Measurements from ENCODE around the gene DSCAM.
"Not testable (repeated sequence)": the region's sequence is repeated elsewhere in the genome, so short reads cannot be mapped to it uniquely, and the experiment has no call there.

Gene DSCAM, protein sequence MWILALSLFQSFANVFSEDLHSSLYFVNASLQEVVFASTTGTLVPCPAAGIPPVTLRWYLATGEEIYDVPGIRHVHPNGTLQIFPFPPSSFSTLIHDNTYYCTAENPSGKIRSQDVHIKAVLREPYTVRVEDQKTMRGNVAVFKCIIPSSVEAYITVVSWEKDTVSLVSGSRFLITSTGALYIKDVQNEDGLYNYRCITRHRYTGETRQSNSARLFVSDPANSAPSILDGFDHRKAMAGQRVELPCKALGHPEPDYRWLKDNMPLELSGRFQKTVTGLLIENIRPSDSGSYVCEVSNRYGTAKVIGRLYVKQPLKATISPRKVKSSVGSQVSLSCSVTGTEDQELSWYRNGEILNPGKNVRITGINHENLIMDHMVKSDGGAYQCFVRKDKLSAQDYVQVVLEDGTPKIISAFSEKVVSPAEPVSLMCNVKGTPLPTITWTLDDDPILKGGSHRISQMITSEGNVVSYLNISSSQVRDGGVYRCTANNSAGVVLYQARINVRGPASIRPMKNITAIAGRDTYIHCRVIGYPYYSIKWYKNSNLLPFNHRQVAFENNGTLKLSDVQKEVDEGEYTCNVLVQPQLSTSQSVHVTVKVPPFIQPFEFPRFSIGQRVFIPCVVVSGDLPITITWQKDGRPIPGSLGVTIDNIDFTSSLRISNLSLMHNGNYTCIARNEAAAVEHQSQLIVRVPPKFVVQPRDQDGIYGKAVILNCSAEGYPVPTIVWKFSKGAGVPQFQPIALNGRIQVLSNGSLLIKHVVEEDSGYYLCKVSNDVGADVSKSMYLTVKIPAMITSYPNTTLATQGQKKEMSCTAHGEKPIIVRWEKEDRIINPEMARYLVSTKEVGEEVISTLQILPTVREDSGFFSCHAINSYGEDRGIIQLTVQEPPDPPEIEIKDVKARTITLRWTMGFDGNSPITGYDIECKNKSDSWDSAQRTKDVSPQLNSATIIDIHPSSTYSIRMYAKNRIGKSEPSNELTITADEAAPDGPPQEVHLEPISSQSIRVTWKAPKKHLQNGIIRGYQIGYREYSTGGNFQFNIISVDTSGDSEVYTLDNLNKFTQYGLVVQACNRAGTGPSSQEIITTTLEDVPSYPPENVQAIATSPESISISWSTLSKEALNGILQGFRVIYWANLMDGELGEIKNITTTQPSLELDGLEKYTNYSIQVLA (N-terminal part only)

DNA sequence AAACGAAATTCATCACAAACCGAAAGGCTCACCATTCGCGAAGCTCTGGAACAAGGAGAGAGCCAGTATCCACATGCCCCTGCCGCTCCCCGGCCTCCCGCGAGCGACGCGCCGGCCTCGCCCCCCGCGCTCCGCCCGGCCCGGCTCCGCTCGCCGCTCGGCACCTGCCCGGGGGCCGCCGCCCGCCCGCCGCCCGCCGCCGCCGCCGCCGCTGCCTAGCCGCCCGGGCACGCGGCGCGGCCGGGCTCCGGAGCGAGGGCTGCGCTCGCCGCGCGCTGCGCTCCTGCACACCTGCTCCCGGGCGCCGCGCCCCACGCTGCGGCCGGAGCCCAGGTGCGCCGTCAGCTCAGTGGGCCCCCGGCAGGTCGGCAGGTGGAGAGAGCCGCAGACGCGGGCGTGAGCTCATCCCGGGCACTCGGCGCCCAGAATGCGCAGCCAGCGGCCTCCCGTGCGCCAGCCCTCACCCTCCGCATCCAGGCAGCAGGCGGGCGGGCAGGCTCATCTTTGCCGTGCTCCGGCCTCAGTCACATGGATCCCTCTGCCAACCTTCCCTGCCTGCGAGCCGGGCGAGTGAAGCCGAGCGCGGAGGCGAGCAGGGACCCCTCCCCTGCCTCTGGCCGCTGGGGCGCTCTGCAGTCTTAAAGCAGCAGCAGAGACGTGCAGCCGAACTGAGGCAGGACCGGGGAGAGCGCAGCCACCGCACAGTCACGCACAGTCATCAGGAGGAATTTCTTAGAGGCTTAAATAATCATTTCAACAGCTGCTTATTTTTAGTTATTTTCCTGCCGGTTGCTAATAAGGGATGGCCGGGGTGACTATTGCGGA is at the start of gene DSCAM:
Gene DSCAM, minus strand, starts transcription at position 572 of the 825 bp plus-strand sequence. Its CDS starts 497 bp downstream, at position 75.
- Histone ChIP-seq H3K9me3 (ENCODE audit: control insufficient read depth, insufficient read depth, low read length) (no peaks in the 10 kb centered on the region), H3K27me3 (ENCODE audit: control insufficient read depth, insufficient read depth, low read length) (peaks cover 58% of the 10 kb centered on the region), H3K4me3 (ENCODE audit: low read depth, low read length) (peak within 1 kb of the TSS; percentile 53), H3K36me3 (ENCODE audit: control insufficient read depth, insufficient read depth, low read length) (no peaks in the 10 kb centered on the region), H3K4me1 (ENCODE audit: control insufficient read depth, insufficient read depth, low read length) (peaks cover 3% of the 10 kb centered on the region), H3K9ac (ENCODE audit: low read depth, low read length) (no peak within 1 kb of the TSS)

DNA sequence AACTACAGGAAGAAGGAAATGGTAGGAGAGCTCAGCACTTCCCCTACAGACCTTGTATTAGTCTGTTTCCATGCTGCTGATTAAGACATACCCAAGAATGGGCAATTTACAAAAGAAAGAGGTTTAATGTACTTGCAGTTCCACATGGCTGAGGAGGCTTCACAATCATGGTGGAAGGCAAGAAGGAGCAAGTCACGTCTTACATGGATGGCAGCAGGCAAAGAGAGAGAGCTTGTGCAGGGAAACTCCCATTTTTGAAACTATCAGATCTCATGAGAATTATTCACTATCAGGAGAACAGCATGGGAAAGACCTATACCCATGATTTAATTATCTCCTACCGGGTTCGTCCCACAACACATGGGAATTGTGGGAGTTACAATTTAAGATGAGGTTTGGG is 48.7 kb upstream of the DSCAM start:
- not testable (repeated sequence) for H3K27me3 ChIP-seq (ENCODE audit: control insufficient read depth, insufficient read depth, low read length); H3K9me3 ChIP-seq (ENCODE audit: control insufficient read depth, insufficient read depth, low read length); H3K4me1 ChIP-seq (ENCODE audit: control insufficient read depth, insufficient read depth, low read length); H3K9ac ChIP-seq (ENCODE audit: low read depth, low read length); H3K36me3 ChIP-seq (ENCODE audit: control insufficient read depth, insufficient read depth, low read length); H3K4me3 ChIP-seq (ENCODE audit: low read depth, low read length)

DNA sequence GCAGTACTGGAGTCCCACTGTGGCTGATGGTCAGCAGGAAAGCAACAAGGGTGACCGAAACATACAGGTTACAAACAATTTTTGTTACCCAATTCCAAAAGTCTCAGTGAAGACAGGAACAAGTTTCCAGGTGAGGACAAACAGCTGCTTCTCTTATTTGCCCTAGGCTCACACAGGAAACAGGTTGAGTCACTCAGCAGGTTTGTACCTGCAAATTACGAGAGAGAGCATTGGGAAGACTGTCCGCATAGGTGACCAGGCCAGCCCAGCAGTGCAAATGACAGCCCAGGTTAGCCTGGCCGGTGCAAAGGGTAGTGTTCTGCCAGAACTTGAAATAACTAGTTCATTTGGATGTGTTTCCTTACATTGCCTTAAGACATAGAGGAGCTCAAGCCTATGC is 40.0 kb upstream of the DSCAM start:
- H3K27me3 ChIP-seq (ENCODE audit: control insufficient read depth, insufficient read depth, low read length) = no peaks in the 10 kb centered on the region
- H3K9ac ChIP-seq (ENCODE audit: low read depth, low read length) = no peak overlapping the region
- no peaks in the 10 kb centered on the region for H3K9me3 ChIP-seq (ENCODE audit: control insufficient read depth, insufficient read depth, low read length)
- no peaks in the 10 kb centered on the region for H3K36me3 ChIP-seq (ENCODE audit: control insufficient read depth, insufficient read depth, low read length)
- no peak overlapping the region for H3K4me3 ChIP-seq (ENCODE audit: low read depth, low read length)
- no peaks in the 10 kb centered on the region for H3K4me1 ChIP-seq (ENCODE audit: control insufficient read depth, insufficient read depth, low read length)

DNA sequence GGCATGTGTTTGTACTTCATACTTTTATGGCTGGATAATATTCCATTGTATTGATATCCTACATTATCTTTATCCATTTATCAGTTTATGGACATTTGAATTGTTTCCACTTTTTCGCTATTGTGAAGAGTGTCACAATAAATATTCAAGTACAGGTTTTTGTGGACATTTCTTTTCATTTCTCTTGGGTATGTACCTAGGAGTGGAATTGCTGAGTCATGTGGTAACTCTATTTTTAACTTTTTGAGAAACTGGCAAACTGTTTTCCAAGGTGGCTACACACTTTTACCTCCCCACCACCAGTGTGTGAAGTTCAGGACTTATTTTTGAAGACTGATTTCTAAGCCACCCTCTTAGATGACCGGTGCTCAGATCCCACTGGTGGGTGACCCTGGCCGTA is 39.0 kb upstream of the DSCAM start:
- H3K9ac ChIP-seq (ENCODE audit: low read depth, low read length) = no peak overlapping the region
- no peaks in the 10 kb centered on the region for H3K9me3 ChIP-seq (ENCODE audit: control insufficient read depth, insufficient read depth, low read length)
- no peaks in the 10 kb centered on the region for H3K36me3 ChIP-seq (ENCODE audit: control insufficient read depth, insufficient read depth, low read length)
- H3K4me1 ChIP-seq (ENCODE audit: control insufficient read depth, insufficient read depth, low read length) = no peaks in the 10 kb centered on the region
- H3K27me3 ChIP-seq (ENCODE audit: control insufficient read depth, insufficient read depth, low read length) = no peaks in the 10 kb centered on the region
- H3K4me3 ChIP-seq (ENCODE audit: low read depth, low read length) = no peak overlapping the region

DNA sequence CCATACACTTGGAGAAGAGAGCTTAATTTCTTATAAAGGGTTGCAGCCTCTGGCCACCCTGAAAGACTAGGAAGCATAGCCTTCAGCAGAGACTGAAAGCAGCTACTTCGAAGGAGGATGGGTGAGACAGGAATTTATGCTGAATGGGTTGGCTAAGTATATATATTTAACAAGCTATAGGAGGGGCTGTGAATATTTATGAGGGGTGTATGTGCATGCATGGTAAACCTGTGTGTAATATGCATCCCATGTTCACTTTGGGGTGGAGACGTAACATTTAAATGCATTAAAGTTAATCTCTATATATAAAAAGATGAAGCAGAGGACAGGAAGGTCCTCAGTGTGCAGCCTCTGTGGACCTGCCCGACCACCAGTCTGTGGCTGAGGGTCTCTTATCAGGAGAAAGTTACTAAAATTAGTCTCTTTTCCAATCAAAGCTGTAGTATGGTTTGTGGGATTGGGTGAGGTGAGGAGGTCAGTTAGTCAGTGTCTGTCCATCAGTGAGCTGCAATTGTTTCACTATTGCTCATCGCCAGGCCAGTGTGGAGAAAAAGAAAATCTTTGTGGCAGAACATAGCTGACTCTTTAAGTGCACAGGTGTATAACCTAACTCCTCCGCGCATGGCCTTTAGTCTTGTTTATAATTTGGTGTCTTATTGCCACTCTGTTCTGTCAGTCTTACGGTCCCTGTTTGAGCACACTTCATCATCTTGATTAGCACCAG is 35.4 kb upstream of the DSCAM start:
- Histone ChIP-seq H3K4me1 (ENCODE audit: control insufficient read depth, insufficient read depth, low read length) (no peaks in the 10 kb centered on the region), H3K36me3 (ENCODE audit: control insufficient read depth, insufficient read depth, low read length) (no peaks in the 10 kb centered on the region), H3K4me3 (ENCODE audit: low read depth, low read length) (no peak overlapping the region), H3K27me3 (ENCODE audit: control insufficient read depth, insufficient read depth, low read length) (no peaks in the 10 kb centered on the region), H3K9ac (ENCODE audit: low read depth, low read length) (no peak overlapping the region), H3K9me3 (ENCODE audit: control insufficient read depth, insufficient read depth, low read length) (no peaks in the 10 kb centered on the region)

DNA sequence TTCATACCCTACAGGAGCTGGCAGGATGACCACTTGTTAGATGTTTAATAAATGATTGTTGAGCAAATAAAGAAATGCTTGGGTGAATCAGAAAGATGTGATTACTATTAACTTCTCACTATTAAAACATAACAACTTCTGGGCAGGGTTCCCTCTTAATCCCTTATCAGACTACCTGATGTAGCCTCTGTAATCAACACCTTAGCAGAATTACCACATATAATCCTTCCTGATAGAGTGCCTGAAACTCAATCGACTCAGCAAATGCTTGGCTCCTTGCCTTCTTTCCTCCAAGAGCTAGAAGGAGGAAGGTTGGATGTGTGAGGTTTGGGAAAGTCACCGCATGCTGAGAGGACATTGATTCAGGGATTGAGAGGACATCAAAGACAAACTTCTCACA is 34.8 kb upstream of the DSCAM start:
- H3K36me3 ChIP-seq (ENCODE audit: control insufficient read depth, insufficient read depth, low read length) = no peaks in the 10 kb centered on the region
- no peaks in the 10 kb centered on the region for H3K9me3 ChIP-seq (ENCODE audit: control insufficient read depth, insufficient read depth, low read length)
- H3K9ac ChIP-seq (ENCODE audit: low read depth, low read length) = no peak overlapping the region
- H3K4me1 ChIP-seq (ENCODE audit: control insufficient read depth, insufficient read depth, low read length) = no peaks in the 10 kb centered on the region
- H3K27me3 ChIP-seq (ENCODE audit: control insufficient read depth, insufficient read depth, low read length) = no peaks in the 10 kb centered on the region
- H3K4me3 ChIP-seq (ENCODE audit: low read depth, low read length) = no peak overlapping the region

DNA sequence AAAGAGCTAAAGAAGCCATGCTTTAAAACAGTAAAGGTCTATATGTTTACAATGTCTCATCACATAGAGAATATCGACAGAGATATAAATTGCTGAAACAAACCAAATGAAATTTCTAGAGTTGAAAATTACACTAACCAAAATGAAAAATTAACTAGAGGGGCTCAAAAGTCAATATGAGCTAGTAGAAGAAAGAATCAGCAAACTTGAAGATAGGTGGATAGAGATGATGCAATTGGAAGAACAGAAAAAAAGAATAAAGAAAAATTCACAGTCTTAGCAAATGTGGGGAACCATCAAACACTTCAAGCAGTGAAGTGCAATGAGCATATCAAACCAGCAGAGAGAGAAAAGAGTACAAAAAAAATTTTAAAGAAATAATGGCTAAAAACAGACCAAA is 24.1 kb upstream of the DSCAM start:
- no peaks in the 10 kb centered on the region for H3K9me3 ChIP-seq (ENCODE audit: control insufficient read depth, insufficient read depth, low read length)
- no peak overlapping the region for H3K9ac ChIP-seq (ENCODE audit: low read depth, low read length)
- H3K4me1 ChIP-seq (ENCODE audit: control insufficient read depth, insufficient read depth, low read length) = no peaks in the 10 kb centered on the region
- no peaks in the 10 kb centered on the region for H3K27me3 ChIP-seq (ENCODE audit: control insufficient read depth, insufficient read depth, low read length)
- H3K36me3 ChIP-seq (ENCODE audit: control insufficient read depth, insufficient read depth, low read length) = no peaks in the 10 kb centered on the region
- no peak overlapping the region for H3K4me3 ChIP-seq (ENCODE audit: low read depth, low read length)

DNA sequence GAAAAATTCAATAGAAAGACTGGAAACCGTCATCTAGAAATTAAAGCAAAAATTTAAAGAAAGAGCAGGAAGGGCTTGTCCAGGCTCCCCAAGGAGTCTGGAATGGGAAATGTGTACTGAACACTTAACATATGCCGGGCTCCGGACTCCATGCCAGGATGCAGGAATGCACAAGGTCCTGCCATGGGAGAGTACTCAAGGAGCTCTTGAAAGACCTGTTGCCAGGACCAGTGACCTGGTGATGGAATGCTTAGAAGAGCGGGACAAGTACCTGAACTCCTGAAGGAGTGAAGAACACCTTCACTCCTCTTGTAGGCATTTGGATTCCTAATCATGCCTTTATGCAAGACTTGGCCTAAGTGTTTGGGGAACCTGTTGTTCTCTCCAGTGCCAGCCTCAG is 16.9 kb upstream of the DSCAM start:
- no peaks in the 10 kb centered on the region for H3K36me3 ChIP-seq (ENCODE audit: control insufficient read depth, insufficient read depth, low read length)
- peaks cover 7% of the 10 kb centered on the region for H3K4me1 ChIP-seq (ENCODE audit: control insufficient read depth, insufficient read depth, low read length)
- H3K27me3 ChIP-seq (ENCODE audit: control insufficient read depth, insufficient read depth, low read length) = no peaks in the 10 kb centered on the region
- H3K9me3 ChIP-seq (ENCODE audit: control insufficient read depth, insufficient read depth, low read length) = no peaks in the 10 kb centered on the region
- H3K4me3 ChIP-seq (ENCODE audit: low read depth, low read length) = no peak overlapping the region
- no peak overlapping the region for H3K9ac ChIP-seq (ENCODE audit: low read depth, low read length)

DNA sequence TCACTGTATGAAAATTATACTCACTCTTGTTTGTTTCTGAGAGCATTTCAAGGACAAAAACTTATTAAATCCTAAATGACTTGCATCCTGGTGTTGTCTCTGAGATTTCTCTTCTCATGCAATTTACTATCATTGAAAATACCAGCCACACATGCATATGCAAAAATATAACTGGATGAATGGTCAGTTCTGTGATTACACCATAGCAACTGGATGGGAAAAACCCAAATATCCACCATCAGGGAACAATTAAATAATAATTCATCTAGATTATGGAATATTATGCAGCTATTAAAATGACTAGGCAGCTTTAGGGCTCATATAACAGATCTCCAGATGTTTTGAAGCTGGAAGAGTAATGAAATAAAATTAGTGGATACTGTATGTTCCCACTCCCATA is 11.6 kb upstream of the DSCAM start:
- Histone ChIP-seq H3K27me3 (ENCODE audit: control insufficient read depth, insufficient read depth, low read length) (no peaks in the 10 kb centered on the region), H3K9ac (ENCODE audit: low read depth, low read length) (no peak overlapping the region), H3K9me3 (ENCODE audit: control insufficient read depth, insufficient read depth, low read length) (peaks cover 6% of the 10 kb centered on the region), H3K4me1 (ENCODE audit: control insufficient read depth, insufficient read depth, low read length) (no peaks in the 10 kb centered on the region), H3K36me3 (ENCODE audit: control insufficient read depth, insufficient read depth, low read length) (no peaks in the 10 kb centered on the region), H3K4me3 (ENCODE audit: low read depth, low read length) (no peak overlapping the region)

DNA sequence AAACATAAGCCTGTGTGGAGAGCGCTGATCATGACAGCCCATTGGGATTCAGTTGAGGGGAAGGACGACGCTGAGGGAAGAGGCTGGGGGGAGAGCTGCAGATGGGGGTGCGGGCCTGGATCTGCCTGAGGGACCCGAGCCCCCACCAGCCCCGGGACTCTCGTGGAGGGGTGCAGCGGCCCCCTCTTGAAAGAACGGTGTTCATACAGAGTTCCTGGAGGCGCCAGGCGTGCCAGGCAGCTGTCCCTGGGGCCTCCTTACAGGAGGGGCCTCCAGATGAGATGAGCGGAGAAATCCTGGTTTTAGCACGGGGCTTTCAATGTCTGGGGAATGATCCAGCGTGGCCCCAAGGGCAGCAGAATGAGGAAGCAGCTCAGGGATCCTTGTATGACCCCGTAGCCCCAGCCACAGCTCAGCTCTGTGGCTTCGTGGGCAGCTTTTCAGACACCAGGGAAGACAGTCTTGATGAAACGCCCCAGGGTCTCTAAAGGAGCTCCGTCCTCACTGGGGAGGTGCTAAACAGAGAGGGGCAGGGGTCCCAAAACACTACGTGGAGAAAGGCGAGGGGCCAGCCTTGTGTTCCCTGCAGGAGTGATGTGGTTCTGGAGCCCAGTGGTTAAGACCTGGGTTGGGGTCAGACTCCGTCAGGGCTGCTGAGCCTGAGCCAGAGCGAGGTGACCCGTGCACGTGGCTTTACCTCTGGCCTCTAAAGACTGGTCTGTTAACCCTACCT is 7.2 kb upstream of the DSCAM start:
- H3K9me3 ChIP-seq (ENCODE audit: control insufficient read depth, insufficient read depth, low read length) = peaks cover 6% of the 10 kb centered on the region
- H3K36me3 ChIP-seq (ENCODE audit: control insufficient read depth, insufficient read depth, low read length) = no peaks in the 10 kb centered on the region
- no peak overlapping the region for H3K9ac ChIP-seq (ENCODE audit: low read depth, low read length)
- H3K27me3 ChIP-seq (ENCODE audit: control insufficient read depth, insufficient read depth, low read length) = peaks cover 8% of the 10 kb centered on the region
- no peak overlapping the region for H3K4me3 ChIP-seq (ENCODE audit: low read depth, low read length)
- no peaks in the 10 kb centered on the region for H3K4me1 ChIP-seq (ENCODE audit: control insufficient read depth, insufficient read depth, low read length)
